Measurements from ENCODE around the gene CLASP2.
"Not testable (repeated sequence)": the region's sequence is repeated elsewhere in the genome, so short reads cannot be mapped to it uniquely, and the experiment has no call there.

The CLASP2 gene

DNA sequence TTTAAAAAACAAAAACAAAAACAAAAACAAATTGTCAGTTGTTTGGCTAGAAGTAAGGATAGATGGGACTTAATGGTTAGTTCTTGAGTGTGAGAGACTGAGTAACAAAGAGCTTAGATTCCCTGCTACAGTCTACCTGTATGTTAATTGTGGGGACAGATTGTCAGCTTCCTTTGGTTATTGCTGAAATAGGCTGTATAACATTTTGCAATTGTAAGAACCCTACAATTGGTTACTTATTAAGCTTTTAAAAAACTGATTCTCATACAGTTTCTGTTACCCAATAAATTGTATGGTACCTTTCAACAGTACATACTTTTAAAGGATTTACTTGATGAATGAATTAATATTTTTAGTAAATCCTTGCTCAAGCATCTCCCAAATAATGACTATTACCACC is 35.3 kb downstream of the CLASP2 start:
- DNase-seq = no peak

DNA sequence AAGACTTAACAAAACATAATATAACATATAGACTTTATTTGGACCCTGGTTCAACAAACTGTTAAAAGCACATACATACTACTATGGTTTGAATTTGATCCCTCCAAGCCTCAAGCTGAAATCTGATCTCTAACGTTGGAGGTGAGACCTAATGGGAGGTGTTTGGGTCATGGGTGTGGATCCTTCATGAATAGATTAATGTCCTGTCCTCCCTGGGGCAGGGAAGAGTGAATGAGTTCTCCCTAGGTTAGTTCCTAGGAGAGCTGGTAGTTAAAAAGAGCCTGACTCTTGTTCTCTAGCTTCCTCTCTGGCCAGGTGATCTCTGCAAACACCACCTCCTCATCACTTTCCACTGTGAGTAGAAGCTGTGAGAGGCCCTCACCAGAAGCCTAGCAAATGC is 36.4 kb downstream of the CLASP2 start:
- DNase-seq = peak; percentile 2

DNA sequence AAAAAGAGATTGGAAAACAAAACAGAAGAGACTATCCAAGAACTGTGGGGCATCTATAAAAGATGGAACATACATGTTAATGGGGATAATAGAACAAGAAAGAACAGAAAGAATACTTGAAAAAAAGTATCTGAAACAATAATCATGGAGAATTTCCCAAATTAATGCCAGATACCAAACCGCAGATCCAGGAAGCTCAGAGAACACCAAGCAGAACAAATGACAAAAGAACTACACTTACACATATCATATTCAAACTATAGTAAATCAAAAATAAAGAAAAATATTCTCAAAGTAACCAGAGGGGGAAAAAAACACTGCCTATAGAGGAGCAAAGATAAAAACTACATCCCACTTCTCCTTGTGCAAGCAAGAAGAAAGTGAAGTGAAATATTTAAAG is 40.0 kb downstream of the CLASP2 start:
- DNase-seq = no peak

- not testable (repeated sequence) for DNase-seq
Observed at GRCh38 chr3:33673436-33673835, 44.6 kb downstream of the CLASP2 start.

GRCh38 chr3:33668618-33669017 is 49.4 kb downstream of the CLASP2 start:
- no peak for DNase-seq

GRCh38 chr3:33665294-33665693 is 52.8 kb downstream of the CLASP2 start:
- DNase-seq = no peak

GRCh38 chr3:33664195-33664594 is 53.9 kb downstream of the CLASP2 start:
- no peak for DNase-seq

DNA sequence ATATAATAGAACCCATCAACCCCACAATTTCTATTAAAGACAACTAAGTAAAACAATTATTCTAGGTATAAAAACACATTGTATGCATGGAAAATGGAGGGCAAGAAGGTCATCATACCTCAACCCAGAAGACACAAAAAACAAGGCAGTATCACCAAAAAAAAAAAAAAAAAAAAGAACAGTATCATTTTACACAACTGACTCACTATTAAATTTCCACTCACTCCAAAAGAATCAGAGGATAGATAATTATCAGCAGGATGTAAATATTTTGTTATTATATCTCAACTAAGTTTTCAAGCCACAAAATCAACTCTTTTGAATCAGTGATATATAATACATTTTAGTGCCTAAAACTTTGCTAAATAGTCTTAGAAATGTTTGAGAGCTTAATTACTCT is 55.0 kb downstream of the CLASP2 start:
- no peak for DNase-seq

DNA sequence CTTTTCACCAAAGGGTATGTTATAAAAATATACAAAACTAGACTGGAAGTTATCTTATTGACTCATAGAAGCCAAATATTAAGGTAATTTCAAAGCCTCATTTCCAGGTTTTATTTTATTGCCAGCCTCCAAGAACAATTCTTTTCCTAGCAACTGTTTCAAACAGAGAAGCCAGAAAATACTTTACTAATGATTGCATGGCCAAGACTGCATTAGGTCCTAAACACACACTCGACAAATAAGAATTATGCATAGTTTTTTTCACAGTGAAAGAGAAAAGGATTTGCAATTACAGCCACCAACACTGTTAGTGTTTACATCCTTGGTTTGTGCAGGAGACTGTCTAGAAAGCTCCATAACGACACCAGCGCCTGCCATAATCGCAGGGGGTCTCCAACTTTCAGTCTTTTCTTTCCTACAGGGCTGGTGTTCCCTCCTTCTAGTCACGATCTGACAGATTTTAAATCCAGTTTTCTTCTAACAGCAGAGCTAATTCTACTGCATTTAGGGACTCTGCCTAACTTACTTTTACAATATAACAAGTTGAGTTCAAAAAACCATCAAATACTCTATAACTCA is 58.1 kb downstream of the CLASP2 start:
- DNase-seq = no peak

DNA sequence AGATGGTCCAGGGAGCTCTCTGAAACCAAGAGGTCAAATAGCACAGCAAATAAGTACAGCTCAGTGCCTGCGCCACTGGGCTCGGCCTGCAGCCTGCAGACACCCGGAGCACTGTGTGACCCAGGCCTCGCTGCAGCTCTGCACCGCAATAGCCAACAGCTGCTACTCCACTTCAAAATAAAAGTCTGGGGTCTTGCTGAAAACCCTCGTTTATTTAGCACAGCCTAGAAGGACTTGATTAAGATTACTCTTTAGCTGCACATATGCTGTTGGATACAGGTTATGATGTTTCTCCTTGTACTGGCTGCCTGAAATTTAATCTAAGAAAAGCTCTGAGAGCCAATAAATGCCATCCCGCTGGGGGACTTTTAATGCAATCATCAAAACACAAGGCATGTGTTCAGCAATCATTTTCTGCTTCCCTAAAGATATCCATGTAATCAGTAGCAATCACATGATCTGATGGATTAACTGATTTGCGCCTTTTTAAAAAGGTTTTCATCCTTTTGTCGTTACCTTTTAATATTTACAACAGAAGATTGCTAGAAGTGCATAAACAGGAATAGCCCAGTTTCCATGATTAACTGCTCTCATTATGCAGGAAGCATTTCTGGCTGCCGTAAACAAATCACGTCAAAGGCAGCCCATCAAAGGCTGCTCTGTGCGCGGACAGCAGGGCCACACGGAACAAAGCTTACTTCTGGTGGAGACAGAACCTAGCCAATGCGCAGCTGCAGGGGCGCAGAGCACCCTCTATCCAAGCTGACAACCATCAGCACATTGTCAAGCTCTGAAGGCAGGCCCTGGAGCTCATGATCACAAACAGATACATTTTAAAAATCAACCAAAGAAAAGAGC is 58.8 kb downstream of the CLASP2 start:
- DNase-seq = peak; percentile 41

DNA sequence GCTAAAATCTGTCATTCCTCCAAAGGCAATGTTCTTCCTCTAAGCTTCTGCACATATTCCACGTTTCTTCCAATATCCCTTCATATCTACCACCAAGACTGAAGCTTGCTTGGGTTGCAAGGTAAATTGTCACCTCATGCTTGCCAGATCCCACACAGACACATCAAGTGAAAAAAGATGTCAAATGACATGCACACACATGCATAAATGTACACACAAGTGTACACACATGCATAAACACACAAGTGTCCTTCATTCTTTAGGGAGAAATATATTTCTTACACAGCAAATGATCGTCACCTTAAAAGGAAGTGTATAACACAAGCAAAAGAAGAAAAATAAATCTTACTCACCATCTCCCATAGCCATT is 59.4 kb downstream of the CLASP2 start:
- no peak for DNase-seq

DNA sequence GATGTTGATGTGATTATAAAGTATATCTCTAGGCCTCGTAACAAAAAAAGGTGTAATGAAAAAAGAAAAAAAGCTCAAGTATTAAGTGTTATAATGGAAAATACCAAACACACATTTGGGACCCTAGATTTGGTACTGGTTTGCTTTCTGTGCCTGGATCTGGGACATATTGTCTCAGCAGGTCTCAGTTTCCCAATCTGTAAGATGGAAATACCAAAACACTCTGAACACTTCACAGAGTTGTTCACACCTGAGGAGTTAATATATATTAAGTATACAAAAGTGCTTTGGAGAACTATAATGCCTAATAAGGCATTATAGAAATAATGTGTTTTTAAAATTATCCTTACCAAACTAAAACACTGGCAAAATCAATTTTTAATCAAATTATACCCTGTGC is 60.0 kb downstream of the CLASP2 start:
- no peak for DNase-seq

GRCh38 chr3:33652736-33653135 is 65.3 kb downstream of the CLASP2 start:
- DNase-seq = no peak

DNA sequence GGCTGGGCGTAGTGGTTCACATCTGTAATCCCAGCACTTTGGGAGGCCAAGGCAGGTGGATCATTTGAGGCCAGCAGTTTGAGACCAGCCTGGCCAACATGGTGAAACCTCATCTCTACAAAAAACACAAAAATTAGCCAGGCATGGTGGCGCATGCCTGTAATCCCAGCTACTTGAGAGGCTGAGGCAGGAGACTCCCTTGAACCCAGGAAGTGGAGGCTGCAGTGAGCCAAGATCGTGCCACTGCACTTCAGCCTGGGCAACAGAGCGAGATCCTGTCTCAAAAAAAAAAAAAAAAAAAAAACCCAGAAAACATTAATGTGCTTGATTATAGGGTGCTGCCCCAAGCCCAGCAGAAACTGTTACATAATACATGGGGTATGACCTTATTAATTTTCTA is 67.0 kb downstream of the CLASP2 start:
- DNase-seq = not testable (repeated sequence)

GRCh38 chr3:33650495-33650894 is 67.6 kb downstream of the CLASP2 start:
- no peak for DNase-seq

DNA sequence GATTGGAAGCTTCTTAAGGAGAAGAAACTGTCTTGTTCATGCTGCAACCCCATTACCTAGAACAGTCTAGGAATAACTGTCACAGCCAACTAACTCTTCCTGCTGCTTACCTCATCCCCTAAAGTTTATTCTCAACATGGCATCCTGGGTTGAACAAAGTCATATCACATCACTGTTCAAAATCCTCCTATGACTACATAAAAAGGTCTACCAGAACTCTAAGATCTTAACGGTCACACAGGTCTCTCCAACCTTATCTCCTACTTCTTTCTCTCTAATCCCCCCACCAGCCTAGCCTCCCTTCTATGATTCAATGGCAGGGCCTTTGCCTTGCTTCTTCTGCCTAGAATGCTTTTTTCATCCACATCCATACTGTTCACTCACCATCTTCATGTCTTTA is 69.3 kb downstream of the CLASP2 start:
- no peak for DNase-seq

- DNase-seq = no peak
Observed at GRCh38 chr3:33646406-33646805, 71.6 kb downstream of the CLASP2 start.

DNA sequence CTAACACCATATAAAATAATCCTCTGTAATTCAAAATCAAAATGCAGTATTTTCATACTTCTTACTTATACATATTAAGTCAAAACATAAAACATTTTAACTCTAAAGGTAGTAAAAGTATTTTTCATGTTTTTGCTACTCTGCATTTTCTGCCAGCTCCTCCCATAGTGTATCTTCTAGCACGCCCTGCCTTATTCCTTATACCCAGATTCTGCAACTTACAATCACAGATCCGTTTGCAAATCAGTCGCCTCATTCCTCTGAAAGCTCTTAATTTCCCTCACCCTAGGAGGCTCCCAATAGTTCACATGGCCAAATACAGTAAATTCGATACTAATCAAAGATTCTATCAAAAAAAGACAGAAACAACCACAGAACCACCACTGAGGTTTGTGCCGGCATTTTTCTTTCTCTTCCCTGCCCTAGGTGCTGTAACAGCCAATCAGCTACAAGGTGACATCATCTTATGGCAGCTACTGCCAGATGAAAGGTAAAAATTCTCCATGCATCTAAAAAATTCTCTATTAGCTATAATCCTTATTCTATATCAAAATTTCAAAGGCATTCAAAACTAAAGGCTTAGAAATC is 72.9 kb downstream of the CLASP2 start:
- no peak for DNase-seq

GRCh38 chr3:33644582-33644981 is 73.5 kb downstream of the CLASP2 start:
- no peak for DNase-seq

DNA sequence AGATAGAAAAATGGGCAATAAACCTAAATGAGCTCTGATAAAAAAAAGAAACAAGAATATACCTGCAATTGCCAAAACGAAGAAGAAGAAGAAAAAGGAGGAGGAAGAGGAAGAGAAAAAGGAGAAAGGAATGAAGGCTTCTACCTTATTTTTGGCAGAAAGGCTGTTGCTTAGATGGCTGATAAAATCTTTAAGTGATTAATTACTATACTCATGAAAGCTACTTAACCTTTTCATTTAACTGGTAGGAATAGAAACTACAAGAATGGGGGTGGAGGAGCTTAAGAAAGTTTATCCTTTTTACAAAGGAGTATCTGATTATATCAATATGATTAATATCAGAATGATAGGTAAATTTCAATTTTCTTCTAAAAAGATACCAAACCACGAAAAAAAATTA is 75.2 kb downstream of the CLASP2 start:
- DNase-seq = no peak

GRCh38 chr3:33639889-33640288 is 78.2 kb downstream of the CLASP2 start:
- DNase-seq = no peak

DNA sequence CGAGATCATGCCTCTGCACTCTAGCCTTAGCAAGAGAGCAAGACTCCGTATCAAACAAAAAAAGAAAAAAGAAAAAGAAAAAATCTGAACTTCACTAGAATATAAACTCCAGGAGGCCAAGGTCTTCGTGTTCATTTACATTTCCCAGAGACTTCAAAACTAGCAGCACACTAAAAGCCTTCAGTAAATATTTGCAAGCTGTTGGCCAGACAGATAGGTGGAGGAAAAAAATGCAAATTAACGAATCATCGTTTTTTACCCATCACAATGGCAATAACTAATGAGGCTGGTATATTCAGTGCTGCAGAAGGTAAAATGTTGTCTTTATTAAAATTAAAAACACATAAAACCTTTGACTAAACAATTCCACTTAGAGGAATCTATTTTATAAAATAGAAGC is 80.6 kb downstream of the CLASP2 start:
- DNase-seq = no peak

- no peak for DNase-seq
Observed at GRCh38 chr3:33636125-33636850, 81.8 kb downstream of the CLASP2 start.

- DNase-seq = no peak
Observed at GRCh38 chr3:33634262-33634661, 83.8 kb downstream of the CLASP2 start.
